Activated CD4-positive, alpha-beta T cell treated with anti-CD3 and anti-CD28 coated beads, Interleukin-2, Interleukin-6, amounts not matched to agents 100 ng/mL and 50 ng/mL, durations not matched to agents 16 hours and 8 hours (primary cell): ENCODE results near the gene RAP1B.
"Not testable (repeated sequence)": the region's sequence is repeated elsewhere in the genome, so short reads cannot be mapped to it uniquely, and the experiment has no call there.

ENCODE experiments used
- DNase-seq: peaks from one replicate; pipeline ENCODE4 v3.0.0-alpha.2; 2020

Gene RAP1B

DNA sequence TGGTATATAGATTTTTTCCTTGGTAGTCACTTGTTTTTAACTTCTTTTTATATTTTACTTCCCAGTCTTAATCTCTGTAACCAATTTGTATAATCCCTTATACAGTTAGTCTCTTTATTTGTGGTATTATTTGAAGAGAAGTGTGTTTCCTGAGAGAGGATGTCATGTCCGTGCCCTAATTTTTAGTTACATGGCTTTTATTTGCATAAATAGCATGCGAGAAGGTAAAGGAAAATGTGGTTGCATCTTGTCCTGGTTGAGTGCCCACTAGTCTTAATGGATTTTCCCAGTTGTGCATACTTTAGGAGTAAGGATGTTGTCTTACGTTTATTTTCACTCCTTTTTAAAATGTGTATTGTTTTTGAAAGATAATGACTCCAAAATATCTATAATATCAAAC lies 27.5 kb downstream of the RAP1B start:
- no peak for DNase-seq

DNA sequence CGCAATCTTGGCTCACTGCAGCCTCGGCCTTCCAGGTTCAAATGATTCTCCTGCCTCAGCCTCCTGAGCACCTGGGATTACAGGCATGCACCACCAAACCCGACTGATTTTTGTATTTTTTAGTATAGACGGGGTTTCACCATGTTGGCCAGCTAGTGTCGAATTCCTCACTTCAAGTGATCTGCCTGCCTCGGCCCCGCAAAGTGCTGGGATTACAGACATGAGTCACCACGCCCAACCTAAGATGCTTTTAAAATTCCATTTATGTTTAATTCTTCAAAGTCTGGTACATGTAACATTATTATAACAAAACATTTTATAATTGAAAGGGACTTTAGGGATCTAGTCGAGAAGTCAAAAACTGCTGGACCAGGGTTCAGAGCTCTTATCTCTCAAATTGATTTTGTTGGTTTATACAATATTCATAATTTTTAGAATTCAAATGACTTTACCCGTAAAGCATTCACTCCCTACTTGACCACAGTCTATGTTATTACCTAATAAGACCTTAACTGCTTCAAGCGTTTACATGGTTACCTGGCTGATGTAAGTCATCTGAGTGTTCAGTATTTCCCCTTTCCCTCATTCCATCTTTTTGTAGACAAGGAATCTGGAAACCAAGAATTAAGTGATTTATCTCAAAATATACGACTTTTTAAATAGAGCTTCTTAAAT lies 28.2 kb downstream of the RAP1B start:
- DNase-seq: no peak

- no peak for DNase-seq
These were observed 28.7 kb downstream of the RAP1B start for GRCh38 chr12:68639396-68639767.

DNA sequence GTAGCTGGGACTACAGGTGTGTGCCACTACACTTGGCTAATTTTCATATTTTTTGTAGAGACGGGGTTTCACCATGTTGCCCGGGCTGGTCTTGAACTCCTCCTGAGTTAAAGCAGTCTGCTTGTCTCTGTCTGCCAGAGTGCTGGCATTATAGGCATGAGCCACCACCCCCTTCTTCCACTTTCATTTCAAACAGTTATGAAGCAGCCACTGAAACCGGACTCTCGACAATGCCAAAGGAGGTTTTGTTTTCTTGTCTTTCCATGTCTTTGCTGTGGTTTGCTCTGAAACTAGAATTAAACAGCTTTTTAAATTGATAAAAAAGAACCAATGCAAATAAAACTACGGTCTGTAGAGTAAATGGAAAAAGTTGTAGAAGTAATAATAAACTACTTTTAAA lies 30.4 kb downstream of the RAP1B start:
- DNase-seq: peak; percentile 76

- no peak for DNase-seq
These were observed 35.8 kb downstream of the RAP1B start for GRCh38 chr12:68646484-68646883.

DNA sequence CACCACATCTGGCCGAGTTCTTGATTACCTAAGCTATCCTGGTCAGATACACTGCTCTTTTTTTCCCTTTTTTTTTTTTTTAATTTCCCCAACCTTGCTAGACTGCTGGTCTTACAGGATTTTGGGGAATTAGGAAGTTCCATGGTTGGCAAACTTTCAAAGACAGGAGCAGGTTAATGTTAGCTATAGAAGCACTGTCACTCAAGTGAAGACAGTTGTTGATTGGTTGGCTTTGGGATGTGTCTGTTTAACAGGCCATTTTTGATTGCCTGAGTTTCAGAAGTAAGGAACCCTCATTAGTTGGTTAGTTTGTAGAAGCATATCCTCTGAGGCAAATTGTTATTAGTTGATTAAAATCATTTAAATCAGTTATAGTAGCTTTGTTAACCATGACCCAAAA lies 36.8 kb downstream of the RAP1B start:
- DNase-seq: no peak

GRCh38 chr12:68648179-68648578 lies 37.5 kb downstream of the RAP1B start:
- peak; percentile 77 for DNase-seq

GRCh38 chr12:68665016-68665569 lies 54.4 kb downstream of the RAP1B start:
- no peak for DNase-seq

DNA sequence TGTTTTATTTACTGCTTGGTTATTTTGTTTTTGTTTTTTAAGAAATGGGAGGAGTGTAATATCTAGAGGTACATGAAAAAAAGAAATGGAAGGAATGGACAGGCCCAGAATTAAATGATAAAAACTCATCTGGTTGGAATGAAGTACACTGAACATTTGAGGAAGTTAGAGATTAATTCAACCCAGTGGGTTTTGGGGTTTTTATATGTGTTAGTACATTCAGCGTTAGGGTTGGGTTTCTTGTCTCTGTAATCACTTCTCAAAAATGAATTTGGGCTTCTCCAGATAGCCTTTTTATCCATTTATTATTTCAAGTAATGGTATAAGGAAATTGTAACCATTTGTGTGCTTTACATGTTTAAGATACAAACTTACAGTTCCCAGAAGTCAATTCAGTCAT lies 56.6 kb downstream of the RAP1B start:
- no peak for DNase-seq

GRCh38 chr12:68667896-68668295 lies 57.2 kb downstream of the RAP1B start:
- DNase-seq: no peak

DNA sequence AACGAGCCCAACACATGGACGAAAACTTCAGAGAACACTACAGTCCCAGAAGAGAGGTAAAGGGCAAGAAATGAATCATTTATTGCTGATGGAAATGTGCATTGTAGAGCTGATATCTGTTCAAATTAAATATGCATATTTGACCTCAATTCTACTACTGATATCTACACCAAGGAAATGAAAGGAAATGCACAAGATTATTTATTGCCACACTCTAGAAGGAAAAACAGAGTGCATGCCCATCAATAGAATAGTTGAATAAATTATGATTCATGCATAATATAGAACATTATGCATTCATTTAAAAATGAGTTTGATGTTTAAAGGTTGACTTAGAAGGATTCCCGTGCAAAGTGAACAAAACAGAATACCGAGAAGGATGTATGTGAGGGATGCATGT lies 60.5 kb downstream of the RAP1B start:
- DNase-seq: no peak

DNA sequence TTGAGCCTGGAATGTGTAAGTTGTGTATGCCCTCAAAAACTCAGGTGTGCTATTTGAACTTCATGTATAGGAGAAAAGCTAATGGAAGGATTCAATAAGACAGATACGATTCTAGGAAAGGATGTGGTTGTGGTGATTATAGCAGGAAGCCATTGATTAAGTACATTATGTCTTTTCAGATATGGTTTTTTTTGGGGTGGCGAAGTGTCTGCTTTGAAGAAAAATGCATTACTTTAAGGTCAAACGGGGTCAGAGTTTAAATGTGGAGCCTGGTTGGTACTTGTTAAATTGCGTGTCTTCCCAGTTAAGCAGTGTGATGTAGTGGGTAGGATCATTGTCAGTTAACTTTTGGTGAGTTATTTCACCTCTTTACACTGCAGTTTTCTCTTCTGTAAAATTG lies 63.1 kb downstream of the RAP1B start:
- peak; percentile 47 for DNase-seq

DNA sequence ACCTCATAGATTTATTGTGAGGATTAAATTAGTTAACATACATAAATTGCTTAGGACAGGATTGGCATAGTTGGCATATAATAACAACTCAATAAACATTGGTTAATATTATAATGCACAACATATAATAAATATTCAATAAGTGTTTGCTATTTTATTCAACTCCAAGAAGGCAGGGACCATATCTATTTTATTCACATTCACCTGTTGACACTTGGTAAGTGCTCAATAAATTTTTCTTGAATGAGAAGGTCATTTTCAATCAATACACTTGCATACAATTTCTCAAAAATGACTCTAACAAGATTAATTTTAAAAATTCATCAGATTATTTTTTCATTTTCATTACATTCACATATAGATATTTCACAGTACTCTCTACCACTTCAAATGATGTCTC lies 63.7 kb downstream of the RAP1B start:
- DNase-seq: no peak

DNA sequence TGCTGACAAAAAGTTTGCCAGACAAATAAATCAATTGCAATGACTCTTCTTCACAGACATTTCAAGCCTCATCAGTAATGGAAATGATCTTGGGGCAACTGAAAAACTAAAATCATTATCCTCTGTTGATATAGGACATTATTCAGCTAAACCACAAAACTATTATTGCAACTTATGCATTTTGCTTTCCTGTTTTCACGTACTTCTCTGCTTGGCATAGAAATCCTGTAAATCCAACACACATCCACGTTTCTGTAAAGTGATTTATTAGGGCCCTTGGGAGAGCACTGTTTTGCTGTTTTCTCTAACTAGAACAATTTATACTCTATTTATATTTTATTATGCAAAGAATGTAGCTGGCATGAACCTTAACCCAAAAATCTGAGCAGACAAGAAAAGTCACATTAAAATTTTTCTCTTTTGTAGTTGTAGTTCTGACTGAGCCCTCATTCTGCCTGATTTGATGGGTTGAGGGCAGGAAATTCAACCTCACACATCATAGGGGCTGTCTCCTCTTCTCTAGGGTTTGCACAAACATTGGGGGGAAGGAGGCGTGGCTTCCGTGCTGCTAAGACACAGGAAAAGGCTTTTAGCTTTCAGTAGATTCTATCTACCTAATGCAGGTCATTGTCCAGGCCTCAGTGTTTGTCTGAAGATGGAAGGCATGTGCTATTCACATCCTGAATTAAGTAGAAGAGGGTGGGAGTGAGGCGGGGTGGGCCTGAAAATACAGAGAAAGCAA lies 64.6 kb downstream of the RAP1B start:
- DNase-seq: peak; percentile 74

GRCh38 chr12:68676854-68677253 lies 66.2 kb downstream of the RAP1B start:
- not testable (repeated sequence) for DNase-seq

DNA sequence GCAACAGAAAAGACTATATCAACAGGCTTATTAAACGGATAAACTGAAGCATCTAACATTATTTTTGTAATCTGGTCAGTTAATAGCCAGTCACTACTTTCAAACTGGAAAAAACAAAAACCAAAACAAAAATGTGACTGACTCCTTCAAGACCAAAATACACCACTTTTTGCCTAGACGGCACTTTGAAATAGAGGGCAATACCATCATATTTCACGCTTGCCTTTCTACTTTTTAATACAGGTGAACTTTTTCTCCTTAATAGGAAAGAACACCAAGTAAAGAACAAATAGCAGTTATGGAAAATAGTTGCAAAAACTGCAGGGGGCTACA lies 75.5 kb downstream of the RAP1B start:
- no peak for DNase-seq

GRCh38 chr12:68686595-68687521 lies 76.2 kb downstream of the RAP1B start, which contains the start of gene NUP107:
NUP107 (plus strand) TSS chr12:68686978; CDS start chr12:68687066, 88 bp downstream.
- DNase-seq: peak; percentile 98

- no peak for DNase-seq
These were observed 84.8 kb downstream of the RAP1B start for GRCh38 chr12:68695454-68695853.

DNA sequence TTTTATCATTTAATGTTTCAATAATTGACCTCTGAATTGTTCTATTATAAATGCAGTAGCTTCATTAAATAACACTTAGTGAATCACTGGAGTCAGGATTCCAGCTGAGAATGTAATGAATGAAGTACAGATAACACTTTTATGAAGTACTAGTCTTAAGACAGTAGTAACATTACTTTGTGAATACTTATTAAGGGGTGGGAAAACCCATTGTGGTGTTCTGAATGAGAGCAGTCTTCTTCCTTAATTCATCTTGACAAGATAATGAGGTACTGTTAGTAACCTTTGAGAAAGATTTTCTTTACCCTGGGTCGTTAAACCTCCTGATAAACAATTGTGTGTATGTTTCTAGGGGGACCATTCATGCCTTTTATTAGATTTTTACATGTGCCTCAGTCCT lies 88.8 kb downstream of the RAP1B start:
- DNase-seq: no peak
